ENCODE data around the gene CLDN20.
"Not testable (repeated sequence)": the region's sequence is repeated elsewhere in the genome, so short reads cannot be mapped to it uniquely, and the experiment has no call there.

CLDN20 gene

GRCh38 chr6:155270561-155271091 lies 6.8 kb downstream of the CLDN20 start:
- FAIRE-seq, result peak; percentile 37

- no peak for FAIRE-seq
Observed at GRCh38 chr6:155271145-155271544, 7.3 kb downstream of the CLDN20 start.

- no peak for FAIRE-seq
Observed at GRCh38 chr6:155272353-155273232, 8.8 kb downstream of the CLDN20 start.

GRCh38 chr6:155273431-155273830 lies 9.6 kb downstream of the CLDN20 start:
- FAIRE-seq, result no peak

GRCh38 chr6:155274106-155274505 lies 10.3 kb downstream of the CLDN20 start:
- no peak for FAIRE-seq

GRCh38 chr6:155274533-155274932 lies 10.7 kb downstream of the CLDN20 start:
- no peak for FAIRE-seq

GRCh38 chr6:155275808-155276480 lies 12.1 kb downstream of the CLDN20 start:
- no peak for FAIRE-seq

GRCh38 chr6:155276638-155277037 lies 12.8 kb downstream of the CLDN20 start:
- FAIRE-seq, result no peak

- no peak for FAIRE-seq
Observed at GRCh38 chr6:155278319-155279049, 14.7 kb downstream of the CLDN20 start.

- FAIRE-seq, result no peak
Observed at GRCh38 chr6:155284775-155285174, 21.0 kb downstream of the CLDN20 start.

- FAIRE-seq, result no peak
Observed at GRCh38 chr6:155287762-155288161, 23.9 kb downstream of the CLDN20 start.

- no peak for FAIRE-seq
Observed at GRCh38 chr6:155290491-155290890, 26.7 kb downstream of the CLDN20 start.

GRCh38 chr6:155291291-155291690 lies 27.5 kb downstream of the CLDN20 start:
- no peak for FAIRE-seq

- FAIRE-seq, result no peak
Observed at GRCh38 chr6:155292711-155293110, 28.9 kb downstream of the CLDN20 start.

- no peak for FAIRE-seq
Observed at GRCh38 chr6:155297669-155298068, 33.9 kb downstream of the CLDN20 start.

- no peak for FAIRE-seq
Observed at GRCh38 chr6:155301867-155302266, 38.1 kb downstream of the CLDN20 start.

GRCh38 chr6:155303361-155303870 lies 39.6 kb downstream of the CLDN20 start:
- FAIRE-seq, result no peak

- FAIRE-seq, result no peak
Observed at GRCh38 chr6:155306958-155307357, 43.1 kb downstream of the CLDN20 start.

GRCh38 chr6:155309150-155309549 lies 45.3 kb downstream of the CLDN20 start:
- no peak for FAIRE-seq

- FAIRE-seq, result no peak
Observed at GRCh38 chr6:155310596-155310995, 46.8 kb downstream of the CLDN20 start.

- FAIRE-seq, result no peak
Observed at GRCh38 chr6:155311086-155311485, 47.3 kb downstream of the CLDN20 start.

- no peak for FAIRE-seq
Observed at GRCh38 chr6:155311583-155311982, 47.8 kb downstream of the CLDN20 start.

GRCh38 chr6:155312950-155313349 lies 49.1 kb downstream of the CLDN20 start:
- FAIRE-seq, result not testable (repeated sequence)

Data from G401.6 (cell line).